OCI-LY3 (cell line): Measurements from ENCODE around the gene RAE1.

Source experiments
- EZH2phosphoT487 ChIP-seq: fragments of 200-600 bp; shearing (Covaris generic); IDR thresholded peaks from 2 replicates; pipeline ENCODE4 v1.6.1; 2018; ENCODE audit warnings: antibody characterized with exemption, mixed run types, low read depth
- TF ChIP-seq, protein P1 (sequence below): fragments of 200-600, 300-600 bp; sonication (generic); IDR thresholded peaks from 2 replicates; pipeline ENCODE4 v1.5.1; 2014; ENCODE audit warnings: antibody characterized with exemption, low read length, low read depth

DNA sequence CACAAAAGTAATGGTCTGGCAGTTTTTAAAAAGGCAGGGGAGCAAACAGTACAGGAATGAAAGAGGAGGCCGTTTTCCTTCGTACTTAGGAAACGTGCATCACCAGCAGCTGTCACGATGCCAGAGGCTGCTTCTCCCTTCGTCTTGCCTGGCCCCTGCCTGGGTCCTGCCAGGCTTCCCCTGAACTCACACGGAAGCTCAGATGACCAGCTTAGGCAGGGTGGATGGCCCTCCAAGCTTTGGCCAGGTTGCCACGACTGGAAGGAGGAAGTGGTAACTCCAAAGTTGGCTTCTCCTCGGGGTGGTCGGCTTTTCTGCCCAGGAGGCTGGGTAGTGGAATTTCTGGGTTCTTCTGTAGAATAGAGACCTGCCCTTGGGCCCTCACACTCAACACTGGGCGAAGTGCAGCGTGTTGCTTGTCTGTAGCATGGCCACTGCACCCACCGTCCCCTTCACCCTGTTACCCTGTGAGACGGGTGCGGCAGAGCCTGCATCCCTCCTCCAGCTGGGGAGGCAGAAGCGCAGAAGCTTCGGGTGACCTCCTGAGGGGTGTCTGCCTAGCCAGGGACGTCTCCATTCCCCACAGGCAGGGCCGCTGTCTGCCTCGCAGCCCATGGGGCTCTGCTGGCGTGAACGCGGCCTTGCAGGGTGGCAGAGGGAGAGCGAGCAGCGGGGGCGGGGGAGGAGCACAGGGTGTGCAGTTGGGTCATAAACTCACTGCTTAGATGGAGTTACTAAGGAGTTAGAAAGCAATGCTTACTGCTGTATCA lies 21.7 kb downstream of the RAE1 start:
- TF ChIP-seq, protein P1, sequence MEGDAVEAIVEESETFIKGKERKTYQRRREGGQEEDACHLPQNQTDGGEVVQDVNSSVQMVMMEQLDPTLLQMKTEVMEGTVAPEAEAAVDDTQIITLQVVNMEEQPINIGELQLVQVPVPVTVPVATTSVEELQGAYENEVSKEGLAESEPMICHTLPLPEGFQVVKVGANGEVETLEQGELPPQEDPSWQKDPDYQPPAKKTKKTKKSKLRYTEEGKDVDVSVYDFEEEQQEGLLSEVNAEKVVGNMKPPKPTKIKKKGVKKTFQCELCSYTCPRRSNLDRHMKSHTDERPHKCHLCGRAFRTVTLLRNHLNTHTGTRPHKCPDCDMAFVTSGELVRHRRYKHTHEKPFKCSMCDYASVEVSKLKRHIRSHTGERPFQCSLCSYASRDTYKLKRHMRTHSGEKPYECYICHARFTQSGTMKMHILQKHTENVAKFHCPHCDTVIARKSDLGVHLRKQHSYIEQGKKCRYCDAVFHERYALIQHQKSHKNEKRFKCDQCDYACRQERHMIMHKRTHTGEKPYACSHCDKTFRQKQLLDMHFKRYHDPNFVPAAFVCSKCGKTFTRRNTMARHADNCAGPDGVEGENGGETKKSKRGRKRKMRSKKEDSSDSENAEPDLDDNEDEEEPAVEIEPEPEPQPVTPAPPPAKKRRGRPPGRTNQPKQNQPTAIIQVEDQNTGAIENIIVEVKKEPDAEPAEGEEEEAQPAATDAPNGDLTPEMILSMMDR: no peak
- no peak for TF ChIP-seq EZH2phosphoT487
